Left hindlimb (tissue), 1 donor: ENCODE results near the gene MITF.
"Not testable (repeated sequence)": the region's sequence is repeated elsewhere in the genome, so short reads cannot be mapped to it uniquely, and the experiment has no call there.

Experiments
- DNase-seq: peaks from one replicate; pipeline ENCODE4 v3.0.0-alpha.2; 2018

The MITF gene

GRCh38 chr3:69880069-69880640 is 140.9 kb downstream of the MITF start:
- DNase-seq: no peak

- no peak for DNase-seq
Observed at GRCh38 chr3:69881051-69881450, 141.8 kb downstream of the MITF start.

- DNase-seq: no peak
Observed at GRCh38 chr3:69881756-69882428, 142.6 kb downstream of the MITF start.

DNA sequence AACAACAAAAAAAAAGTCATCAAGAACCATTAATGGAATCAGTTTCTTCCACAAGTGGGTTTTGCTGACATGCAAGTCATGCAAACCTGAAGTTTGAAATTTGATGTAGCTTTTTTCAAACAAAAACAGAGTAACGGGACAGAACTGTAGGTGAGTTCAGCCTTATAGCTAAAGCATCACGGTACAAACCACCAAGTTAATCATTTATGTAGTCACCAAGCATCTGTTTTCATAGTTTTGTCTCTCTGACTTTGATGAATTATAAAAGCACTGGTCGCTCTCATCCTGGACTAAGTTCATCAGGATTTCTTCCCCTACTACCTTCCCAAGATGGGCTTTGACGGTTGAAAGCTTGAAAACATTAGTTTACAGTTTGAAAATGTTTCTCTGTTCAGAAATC is 143.3 kb downstream of the MITF start:
- DNase-seq: no peak

- DNase-seq: no peak
Observed at GRCh38 chr3:69888040-69888942, 149.0 kb downstream of the MITF start.

- DNase-seq: no peak
Observed at GRCh38 chr3:69888943-69889315, 149.7 kb downstream of the MITF start.

- DNase-seq: no peak
Observed at GRCh38 chr3:69890084-69890483, 150.8 kb downstream of the MITF start.

DNA sequence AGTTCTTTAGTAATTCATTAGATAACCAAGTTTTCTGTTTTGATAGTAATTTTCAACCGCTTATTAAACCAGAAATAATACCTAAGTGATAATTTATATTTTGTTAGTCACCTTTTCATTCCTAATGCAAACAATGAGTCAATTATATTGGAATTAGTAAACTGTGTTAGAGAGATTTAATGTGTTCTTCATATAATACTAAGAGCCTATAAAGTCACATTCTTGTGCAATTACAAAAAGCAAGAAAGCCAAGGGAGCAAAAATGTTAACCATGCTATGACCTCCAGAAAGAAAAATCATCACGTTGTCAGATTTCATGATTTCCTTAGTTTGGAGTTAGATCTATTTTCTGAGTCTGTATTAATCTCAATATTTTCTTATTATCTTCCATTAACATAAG is 151.4 kb downstream of the MITF start:
- no peak for DNase-seq

DNA sequence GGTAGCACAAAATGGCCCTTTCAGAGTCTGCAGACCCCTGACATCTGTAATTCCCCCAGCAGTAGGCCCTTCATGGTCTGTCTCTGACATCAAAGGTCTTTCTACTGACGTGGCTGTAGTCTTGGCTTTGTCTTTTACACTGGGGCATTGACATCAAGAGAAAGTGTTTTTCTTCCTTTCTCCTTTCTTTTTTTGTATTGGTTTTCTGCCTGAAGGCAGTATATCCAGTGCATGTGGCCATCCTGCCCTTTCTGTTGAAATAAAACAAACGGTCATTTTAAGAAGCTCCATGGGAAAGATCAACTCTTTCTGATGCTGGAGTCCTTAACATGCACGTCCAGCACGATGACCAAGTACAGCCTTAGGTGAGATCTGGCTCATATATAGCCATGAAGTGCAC is 153.4 kb downstream of the MITF start:
- no peak for DNase-seq

DNA sequence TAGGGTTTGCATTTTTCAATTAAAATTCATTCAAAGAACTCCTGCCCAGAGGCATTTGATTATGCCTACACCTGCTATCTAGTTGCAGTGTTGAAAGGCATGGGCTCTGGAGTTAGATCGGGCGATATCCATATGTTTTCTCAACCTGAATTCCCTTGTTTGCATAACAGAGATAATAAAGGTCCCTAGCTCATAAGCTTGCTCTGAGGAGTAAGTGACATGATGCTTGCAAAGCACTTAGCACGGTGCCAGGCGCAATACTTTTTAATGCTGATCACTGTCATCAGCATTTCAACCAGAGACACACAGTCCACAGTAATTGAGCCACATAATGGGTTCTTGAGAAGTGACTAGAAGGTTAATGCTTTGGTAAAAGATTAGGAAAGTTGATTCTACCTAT is 154.0 kb downstream of the MITF start:
- DNase-seq: no peak

GRCh38 chr3:69896095-69896494 is 156.8 kb downstream of the MITF start:
- no peak for DNase-seq

- DNase-seq: no peak
Observed at GRCh38 chr3:69900331-69900730, 161.1 kb downstream of the MITF start.

DNA sequence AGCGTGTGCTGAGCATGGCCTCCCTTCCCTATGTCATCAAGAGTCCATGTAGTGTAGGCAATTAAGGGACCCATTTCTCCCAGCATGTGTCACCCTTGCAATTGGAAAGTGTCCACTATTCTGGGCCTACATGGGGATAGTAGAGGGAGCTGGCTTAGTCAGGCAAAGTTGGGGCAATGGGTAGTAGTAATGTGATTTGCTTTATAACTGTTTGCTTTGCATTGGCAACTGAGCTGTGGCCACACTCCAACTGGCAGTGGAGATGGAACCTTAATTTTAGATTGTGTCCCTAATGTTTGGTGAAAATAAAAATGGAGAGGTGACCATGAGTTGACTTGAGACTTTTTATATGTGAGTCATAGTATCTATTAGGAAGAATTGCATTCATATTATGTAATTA is 162.5 kb downstream of the MITF start:
- no peak for DNase-seq

- DNase-seq: no peak
Observed at GRCh38 chr3:69902386-69902785, 163.1 kb downstream of the MITF start.

DNA sequence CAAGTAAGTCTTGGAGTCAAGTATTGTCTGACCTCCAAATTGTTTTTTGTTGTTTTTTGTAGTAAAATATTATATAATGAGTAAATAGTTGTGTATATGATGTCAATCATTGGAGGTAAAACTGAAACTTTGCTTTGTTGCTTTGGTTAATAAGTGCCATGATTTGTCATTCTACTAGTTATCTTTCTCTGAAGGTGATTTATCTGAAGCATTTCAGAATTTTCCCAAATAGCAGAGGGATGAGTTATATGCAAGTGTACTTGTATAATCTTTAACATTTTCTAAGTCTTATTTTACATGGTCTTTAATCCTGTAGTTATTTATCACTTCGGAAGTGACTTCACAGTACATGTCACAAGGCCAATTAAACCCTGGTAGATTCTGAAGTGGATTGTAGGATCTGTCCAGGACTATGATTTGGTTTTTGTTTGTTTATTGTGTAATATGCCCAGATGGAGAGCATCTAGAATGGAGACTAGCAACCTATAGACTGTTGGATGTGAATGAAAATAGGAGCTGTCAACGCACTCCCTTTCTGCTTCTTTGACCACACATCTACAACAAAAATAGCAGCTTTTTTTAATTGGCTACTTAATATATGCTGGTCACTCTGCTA is 167.2 kb downstream of the MITF start:
- DNase-seq: no peak

DNA sequence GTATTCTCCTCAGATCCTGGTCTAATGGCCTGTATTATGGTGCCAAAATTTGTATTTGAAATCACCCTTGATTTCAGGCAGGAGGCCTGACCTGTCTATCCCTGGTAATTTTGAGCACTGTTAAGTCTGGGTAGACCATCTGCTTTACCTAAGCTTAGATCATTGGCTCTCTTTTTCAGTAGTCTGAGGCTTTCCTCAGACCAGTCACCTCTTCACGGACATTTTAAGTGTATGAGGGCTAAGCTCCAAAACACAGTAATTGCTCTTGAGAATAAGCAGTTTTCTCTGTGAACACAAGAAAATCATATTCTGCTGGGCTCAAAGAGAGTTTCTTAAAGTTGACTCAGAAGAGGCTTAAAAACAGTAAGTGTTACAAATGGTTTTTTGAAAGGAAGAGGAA is 168.3 kb downstream of the MITF start:
- no peak for DNase-seq

DNA sequence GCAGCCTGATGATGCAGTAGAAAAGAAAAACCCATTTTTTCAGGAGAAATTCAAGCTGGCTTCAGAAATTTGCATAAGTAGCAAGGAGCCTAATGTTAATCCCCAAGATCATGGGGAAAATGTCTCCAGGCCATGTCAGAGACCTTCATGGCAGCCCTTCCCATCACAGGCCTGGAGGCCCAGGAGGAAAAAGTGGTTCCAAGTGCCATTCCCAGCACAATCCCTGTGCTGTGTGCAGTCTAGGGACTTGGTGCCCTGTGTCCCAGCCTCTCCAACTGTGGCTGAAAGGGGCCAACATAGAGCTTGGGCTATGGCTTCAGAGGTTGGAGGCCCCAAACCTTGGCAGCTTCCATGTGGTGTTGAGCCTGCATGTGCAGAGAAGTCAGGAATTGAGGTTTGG is 170.6 kb downstream of the MITF start:
- DNase-seq: not testable (repeated sequence)

DNA sequence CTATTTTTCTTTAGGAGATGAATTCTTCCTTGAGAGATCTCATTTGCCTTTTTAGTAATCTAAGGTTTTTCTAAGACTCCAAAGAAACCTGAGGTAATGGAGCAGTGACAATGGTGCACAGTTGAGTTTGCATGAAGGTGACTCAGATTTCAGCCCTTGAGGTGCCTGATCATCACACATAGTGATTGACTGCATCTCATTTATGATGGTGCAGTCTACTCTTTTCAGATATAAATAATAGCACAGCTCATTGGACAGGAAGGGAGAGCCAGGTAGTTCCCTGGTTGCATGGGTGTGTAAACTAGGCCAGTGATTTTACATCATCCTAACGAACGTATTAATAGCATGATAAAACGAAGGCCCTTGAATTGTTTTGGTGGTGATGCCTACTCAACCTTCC is 174.2 kb downstream of the MITF start:
- DNase-seq: no peak

DNA sequence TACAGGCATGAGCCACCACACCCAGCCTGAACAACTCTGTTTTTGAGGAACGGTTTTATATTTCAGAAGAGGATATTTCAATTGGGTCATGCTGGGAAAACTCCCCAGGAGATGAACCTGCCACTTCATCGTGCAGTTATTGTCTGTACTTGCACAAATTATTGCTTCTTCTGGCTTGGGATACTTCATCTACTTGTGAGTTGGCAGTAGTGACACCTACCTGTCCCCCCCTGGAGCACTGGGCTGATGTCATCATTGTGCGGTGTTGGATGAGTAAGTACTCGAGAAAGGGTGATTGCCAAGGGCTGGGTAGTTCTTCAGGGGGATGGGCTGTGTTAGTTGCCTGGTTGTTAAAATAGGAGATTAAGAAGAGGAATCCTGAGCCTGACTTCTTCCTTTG is 175.1 kb downstream of the MITF start:
- no peak for DNase-seq

DNA sequence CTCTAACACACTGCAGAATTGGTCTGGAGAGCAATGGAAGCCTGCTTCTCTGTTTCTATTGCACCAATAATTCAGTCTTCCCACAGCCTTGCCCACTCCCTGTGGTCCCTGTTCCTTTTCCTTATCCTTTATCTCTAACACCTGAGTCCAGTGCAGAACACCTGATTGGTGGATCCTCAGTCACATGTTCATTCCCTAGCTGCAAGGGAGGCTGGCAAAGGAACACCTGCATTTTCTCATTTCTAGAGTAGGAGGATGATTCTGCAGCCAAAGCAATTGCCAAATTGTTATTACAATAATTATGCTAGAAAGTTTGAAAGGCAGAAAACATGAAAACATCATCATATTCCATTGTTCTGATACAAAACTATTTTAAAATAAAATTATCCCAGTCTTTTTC is 176.5 kb downstream of the MITF start:
- no peak for DNase-seq

- DNase-seq: not testable (repeated sequence)
Observed at GRCh38 chr3:69920009-69920408, 180.7 kb downstream of the MITF start.

DNA sequence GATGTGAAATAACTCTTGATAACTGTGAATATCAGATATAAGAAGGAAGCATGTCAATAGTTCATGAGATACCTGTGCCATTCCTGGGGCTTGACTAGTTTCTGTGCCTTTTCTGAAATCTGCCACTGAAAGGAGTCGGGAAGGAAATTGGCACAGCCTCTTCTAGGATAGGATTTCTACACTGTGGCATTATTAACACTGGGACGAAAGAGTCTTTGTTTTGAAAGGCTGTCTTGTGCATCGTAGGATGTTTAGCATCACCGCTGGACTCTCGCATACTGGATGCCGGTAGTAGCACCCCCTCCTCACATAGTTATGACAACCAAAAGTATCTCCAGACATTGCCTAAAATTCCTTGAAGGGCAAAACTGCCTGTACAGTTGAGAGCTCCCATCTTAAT is 182.4 kb downstream of the MITF start:
- DNase-seq: no peak

DNA sequence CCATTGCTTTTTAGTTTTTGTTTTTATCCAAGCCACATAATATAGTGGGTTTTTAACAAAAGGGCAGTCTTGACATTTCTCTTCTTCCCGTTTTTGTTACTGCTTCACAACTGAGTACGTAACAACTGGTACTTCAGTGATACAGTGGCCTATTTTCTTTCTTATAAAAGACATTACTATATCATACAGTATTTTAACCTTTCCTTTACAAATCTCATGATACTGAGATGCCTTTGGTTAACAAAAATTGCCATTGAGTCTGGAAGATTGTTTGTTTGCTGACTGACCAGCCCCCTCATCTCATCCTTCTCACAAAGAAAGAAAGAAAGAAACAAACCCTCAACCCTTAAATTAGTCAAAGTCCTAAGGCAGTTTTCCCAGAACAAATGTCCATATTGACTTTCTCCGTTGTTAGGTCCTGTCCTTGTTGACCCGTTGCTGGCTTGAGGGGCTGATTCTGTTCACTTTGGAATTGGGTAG is 183.3 kb downstream of the MITF start:
- no peak for DNase-seq

GRCh38 chr3:69925506-69925905 is 186.2 kb downstream of the MITF start:
- DNase-seq: no peak
